K562 (cell line): ENCODE results near the gene KIAA0040. TPM values are rescaled to one million over a fixed set of nuclear protein-coding genes. Genes with fewer than 3 reads are reported as not detected.

ENCODE experiments used
- ATAC-seq: fragments of 200-7000 bp; cut with Tn5 transposase; 3 replicates; pipeline ENCODE4 v1.9.1; 2020; ENCODE audit warnings: moderate library complexity
- BruUV-seq: library from RNA; stranded (reverse); fragments of 400-500 nt; replicated peaks from 2 replicates; lab custom pipeline; 2021; lab: Mats Ljungman, UMichigan
- CTCF ChIA-PET: fragments of 300-600 bp; formaldehyde crosslinking; extraction: SDS; loops from one replicate; lab custom pipeline; 2021; ENCODE audit warnings: low intra/inter-chr PET ratio; lab: Yijun Ruan, JAX
- POLR2A ChIA-PET: fragments of 300-600, 350-650 bp; sonication (Branson Sonifier 250); formaldehyde crosslinking; extraction: SDS; loops from one replicate; lab custom pipeline; 2021; ENCODE audit warnings: antibody characterized with exemption, inconsistent platforms; lab: Yijun Ruan, JAX
- DNase-seq, 4 experiments: peaks; one replicate each; pipeline versions ENCODE4 v3.0.0 to v3.0.0-alpha.2; 2011 to 2018; ENCODE audit warnings: low spot score in 3 of 4, mixed read lengths in 3 of 4; ENCODE audit errors: extremely low read depth in 1 of 4
- FAIRE-seq: peaks from 2 replicates; lab custom pipeline; 2011; peaks lifted over from hg19 to GRCh38; lab: Jason Lieb, UNC
- H2AFZ ChIP-seq: 2 replicates; pipeline ENCODE4 v1.6.0; 2011; ENCODE audit warnings: low read depth, low read length, control low read depth, inconsistent platforms
- H3K27ac ChIP-seq: fragments of 200-600 bp; 3 replicates; pipeline ENCODE4 v1.8.0; 2011; ENCODE audit warnings: low read depth, mild to moderate bottlenecking, control low read depth, inconsistent platforms, low read length, moderate library complexity, mixed read lengths; ENCODE audit errors: extremely low read depth
- H3K27me3 ChIP-seq, 2 experiments: fragments of 300-600 bp in 1 of 2; 2 replicates in 1 of 2; 3 replicates in 1 of 2; pipeline versions ENCODE4 v1.6.0 to v1.8.0; 2011; ENCODE audit warnings: inconsistent platforms in 2 of 2, low read length in 2 of 2, mild to moderate bottlenecking in 1 of 2, mixed read lengths in 1 of 2, moderate library complexity in 1 of 2; ENCODE audit not compliant: control insufficient read depth in 2 of 2, insufficient read depth in 2 of 2
- H3K36me3 ChIP-seq: fragments of 300-600 bp; 3 replicates; pipeline ENCODE4 v1.8.0; 2011; ENCODE audit warnings: mild to moderate bottlenecking, low read length, inconsistent platforms; ENCODE audit not compliant: control insufficient read depth, insufficient read depth
- H3K4me1 ChIP-seq, 2 experiments: fragments of 200-600 bp in 1 of 2; replicated peaks in 1 of 2; 2 replicates in 1 of 2; 3 replicates in 1 of 2; pipeline versions ENCODE4 v1.5.1 to v1.8.0; 2011; ENCODE audit warnings: inconsistent platforms in 2 of 2, low read length in 2 of 2, mild to moderate bottlenecking in 1 of 2, mixed read lengths in 1 of 2, moderate library complexity in 1 of 2; ENCODE audit not compliant: control insufficient read depth in 2 of 2, insufficient read depth in 2 of 2
- H3K4me2 ChIP-seq: 2 replicates; pipeline ENCODE4 v1.6.1; 2011; ENCODE audit warnings: low read length, control low read depth, inconsistent platforms, mixed read lengths; ENCODE audit not compliant: insufficient read depth
- H3K4me3 ChIP-seq: fragments of 200-600 bp; sonication (generic), shearing (Covaris generic); 2 replicates; pipeline ENCODE4 v1.5.1; 2016; ENCODE audit warnings: control low read depth, inconsistent platforms
- H3K79me2 ChIP-seq: fragments of 200-600 bp; 3 replicates; pipeline ENCODE4 v1.8.0; 2011; ENCODE audit warnings: low read length, inconsistent platforms; ENCODE audit not compliant: control insufficient read depth, insufficient read depth
- H3K9ac ChIP-seq, 2 experiments: 2 replicates each; pipeline versions ENCODE4 v1.6.0 to v1.6.1; 2011; ENCODE audit warnings: low read depth in 2 of 2, low read length in 2 of 2, control low read depth in 1 of 2, inconsistent platforms in 1 of 2, mild to moderate bottlenecking in 1 of 2, mixed read lengths in 1 of 2; ENCODE audit not compliant: insufficient read depth in 1 of 2
- H3K9me1 ChIP-seq: one replicate; pipeline ENCODE4 v1.6.0; 2011; ENCODE audit warnings: inconsistent platforms, mild to moderate bottlenecking, low read length, moderate library complexity; ENCODE audit not compliant: control insufficient read depth, insufficient read depth
- H3K9me3 ChIP-seq: replicated peaks from 2 replicates; pipeline ENCODE4 v1.5.1; 2011; ENCODE audit warnings: low read depth, low read length, inconsistent platforms; ENCODE audit not compliant: control insufficient read depth, insufficient read depth
- H4K20me1 ChIP-seq: replicated peaks from 2 replicates; pipeline ENCODE4 v1.6.1; 2011; ENCODE audit warnings: low read length, inconsistent platforms, mixed read lengths; ENCODE audit not compliant: control insufficient read depth, insufficient read depth
- BCL6 ChIP-seq: fragments of 250-450 bp; sonication (Bioruptor Pico); IDR thresholded peaks from 2 replicates; pipeline ENCODE4 v1.4.0; 2020
- C11orf30 ChIP-seq: fragments of 450-650 bp; IDR thresholded peaks from 2 replicates; pipeline ENCODE4 v1.6.1; 2016; ENCODE audit warnings: low read depth, mild to moderate bottlenecking
- ETV1 ChIP-seq: fragments of 450-650 bp; conservative IDR thresholded peaks from 2 replicates; pipeline ENCODE4 v1.6.1; 2016; ENCODE audit warnings: missing genetic modification characterization, control low read depth, low read depth, missing compliant biosample characterization
- SRF ChIP-seq, 2 experiments: fragments of 250-450, 450-650 bp in 1 of 2; sonication (Bioruptor Pico) in 1 of 2; sonication (generic) in 1 of 2; formaldehyde crosslinking; IDR thresholded peaks; 2 replicates each; pipeline versions ENCODE4 v1.5.0 to v1.5.1; 2020 to 2022; ENCODE audit warnings: mild to moderate bottlenecking in 1 of 2, missing genetic modification reagents in 1 of 2
- SRSF9 ChIP-seq: fragments of 200-400 bp; formaldehyde crosslinking; IDR thresholded peaks from 2 replicates; pipeline ENCODE4 v1.6.1; 2017; ENCODE audit warnings: low read depth, low read length, borderline replicate concordance
- UBTF ChIP-seq, 2 experiments: IDR thresholded peaks; 2 replicates each; pipeline ENCODE4 v1.6.1; 2012; ENCODE audit warnings: improper control_type of control experiment in 2 of 2, low read depth in 2 of 2, low read length in 2 of 2, borderline replicate concordance in 1 of 2
- ZNF134 ChIP-seq: fragments of 250-450 bp; sonication (Bioruptor Pico); conservative IDR thresholded peaks from 2 replicates; pipeline ENCODE4 v1.4.0; 2020
- ZNF277 ChIP-seq: fragments of 250-450 bp; sonication (Bioruptor Pico); IDR thresholded peaks from 2 replicates; pipeline ENCODE4 v1.8.0; 2022; ENCODE audit warnings: inconsistent platforms, mild to moderate bottlenecking, moderate library complexity, borderline replicate concordance
- ZNF561 ChIP-seq: fragments of 450-650 bp; formaldehyde crosslinking; conservative IDR thresholded peaks from 2 replicates; pipeline ENCODE4 v1.4.0; 2020; ENCODE audit warnings: mild to moderate bottlenecking, moderate library complexity
- ZNF639 ChIP-seq, 2 experiments: fragments of 200-800 bp in 1 of 2; sonication (Bioruptor generic) in 1 of 2; sonication (generic) in 1 of 2; formaldehyde crosslinking in 1 of 2; IDR thresholded peaks in 1 of 2; conservative IDR thresholded peaks in 1 of 2; 2 replicates each; pipeline versions ENCODE4 v1.5.0 to v1.6.1; 2016 to 2020; ENCODE audit warnings: missing compliant biosample characterization in 1 of 2, missing genetic modification characterization in 1 of 2, missing genetic modification reagents in 1 of 2
- WGBS: fragments of 100-300 bp; shearing (Covaris generic); methylation state at CpG from one replicate; pipeline ENCODE4 v1.1.6; 2016; ENCODE audit warnings: low coverage, mixed read lengths; ENCODE audit not compliant: insufficient coverage; ENCODE audit errors: missing lambda C conversion rate; 5-methylcytosine and 5-hydroxymethylcytosine counted together
- in situ Hi-C: fragments of 300-500 bp; cut with MboI; formaldehyde crosslinking; loops from 4 replicates; pipeline ENCODE4 v1.15.0; 2018; ENCODE audit warnings: inconsistent platforms, mixed read lengths
- intact Hi-C: fragments of 100-400 bp; cut with micrococcal nuclease; formaldehyde crosslinking; loops from 2 replicates; pipeline ENCODE4 v1.14.2; 2022
- polyA plus RNA-seq, 8 experiments: library from polyadenylated mRNA; depleted of rRNA in 4 of 8; stranded (reverse) in 5 of 8; unstranded in 3 of 8; fragments of >200 nt; fragmentation: Nextera tagmentation in 2 of 8; fragmentation: Illumina TruSeq in 1 of 8; extraction: Ambion mirVana in 2 of 8; extraction: Trizol in 1 of 8; gene quantifications; 2 replicates each; pipeline versions ENCODE4 v1.2.1 to v1.2.3, GENCODE V29; 2011 to 2014; ENCODE audit warnings: inconsistent platforms in 1 of 8, missing spikeins in 1 of 8
- total RNA-seq, 7 experiments: library from RNA; depleted of rRNA in 6 of 7; stranded (reverse); fragments of >200 nt in 6 of 7; fragmentation: Illumina TruSeq in 2 of 7; extraction: Trizol in 2 of 7; gene quantifications; 2 replicates each; pipeline versions ENCODE4 v1.2.1 to v1.2.3, GENCODE V29; 2011 to 2021; ENCODE audit warnings: low replicate concordance in 1 of 7

Gene KIAA0040
- total and polyA plus RNA-seq, 9 of the 15 experiments (the other 6 are each of a cell fraction or from before 2014, with no cell fraction given): 3.4 to 13.6 (median 7.1) TPM

- no peaks in the 10 kb centered on the region for H3K79me2 ChIP-seq
- ChIA-PET POLR2A (no interaction called here), CTCF (no interaction called here)
- no peaks in the 10 kb centered on the region for H3K36me3 ChIP-seq
- H3K4me2 ChIP-seq: no peak overlapping the region
- intact Hi-C loops: no loop called here
- BruUV-seq: no TSS peak
- FAIRE-seq (no peak), DNase-seq (no peak), ATAC-seq (no peak)
- in situ Hi-C loops: no loop called here
- H3K27me3 ChIP-seq: peaks cover 23 to 44% of the 10 kb centered on the region in 2 experiments
- H2AFZ ChIP-seq: no peak overlapping the region
- H4K20me1 ChIP-seq: no peaks in the 10 kb centered on the region
- no peaks in the 10 kb centered on the region for H3K4me1 ChIP-seq
- no peaks in the 10 kb centered on the region for H3K9me1 ChIP-seq
- TF ChIP-seq SRSF9: no peak
- H3K9ac ChIP-seq: no peak overlapping the region
- no peak overlapping the region for H3K27ac ChIP-seq
- 0% methylated on average over 2 of the region's 2 CpGs for WGBS
- no peak overlapping the region for H3K4me3 ChIP-seq
- no peaks in the 10 kb centered on the region for H3K9me3 ChIP-seq
These were observed 54.0 kb downstream of the KIAA0040 start for GRCh38 chr1:175138579-175138978.

GRCh38 chr1:175137369-175137768, 55.2 kb downstream of the KIAA0040 start:
- H3K27me3 ChIP-seq: peaks cover 19 to 46% of the 10 kb centered on the region in 2 experiments
- no peak overlapping the region for H3K4me2 ChIP-seq
- DNase-seq (no peak), ATAC-seq (no peak), FAIRE-seq (no peak)
- no TSS peak for BruUV-seq
- H2AFZ ChIP-seq: no peak overlapping the region
- H3K4me1 ChIP-seq: no peaks in the 10 kb centered on the region
- in situ Hi-C loops: no loop called here
- no peak overlapping the region for H3K9ac ChIP-seq
- ChIA-PET CTCF (no interaction called here), POLR2A (no interaction called here)
- H3K9me1 ChIP-seq: no peaks in the 10 kb centered on the region
- H3K9me3 ChIP-seq: no peaks in the 10 kb centered on the region
- no peaks in the 10 kb centered on the region for H4K20me1 ChIP-seq
- whole genome bisulfite sequencing: 0% methylated on average over 1 of the region's 1 CpG
- intact Hi-C loops: no loop called here
- H3K27ac ChIP-seq: no peak overlapping the region
- no peaks in the 10 kb centered on the region for H3K79me2 ChIP-seq
- H3K36me3 ChIP-seq: no peaks in the 10 kb centered on the region
- H3K4me3 ChIP-seq: no peak overlapping the region
- TF ChIP-seq ZNF277 (no peak), ZNF134 (CRISPR knock-in tag) (no peak), UBTF (IDR thresholded peaks at IDR 0.05; ENCODE audit: borderline replicate concordance in 1 of 2, low read depth in 2 of 2, low read length in 2 of 2) (no peak), SRF (CRISPR knock-in tag; IDR thresholded peaks at IDR 0.05) (no peak), C11orf30 (no peak), ZNF639 (CRISPR knock-in tag; conservative IDR thresholded peaks at IDR 0.05 in 1 of 2, IDR thresholded peaks at IDR 0.05 in 1 of 2) (no peak), ZNF561 (CRISPR knock-in tag) (no peak), BCL6 (CRISPR knock-in tag) (no peak), ETV1 (tag) (no peak)
